BJ (cell line): ENCODE results near the gene OPCML. TPM values are rescaled to one million over a fixed set of nuclear protein-coding genes. Genes with fewer than 3 reads are reported as not detected.

Experiments
- CTCF ChIA-PET: fragments of 350-600 bp; formaldehyde crosslinking; extraction: SDS; loops from one replicate; lab custom pipeline; 2021; ENCODE audit warnings: antibody characterized with exemption, inconsistent platforms; lab: Yijun Ruan, JAX
- POLR2A ChIA-PET: fragments of 300-600 bp; sonication (Branson Sonifier 250); formaldehyde crosslinking; extraction: SDS; loops from one replicate; lab custom pipeline; 2021; ENCODE audit warnings: antibody characterized with exemption; lab: Charles Lee
- DNase-seq: peaks from one replicate; pipeline ENCODE4 v3.0.0-alpha.2; 2011; ENCODE audit warnings: low read depth
- H3K27me3 ChIP-seq: 2 replicates; pipeline ENCODE4 v1.6.0; 2011; ENCODE audit warnings: low read length; ENCODE audit not compliant: control insufficient read depth, insufficient read depth
- H3K36me3 ChIP-seq: 2 replicates; pipeline ENCODE4 v1.5.1; 2011; ENCODE audit warnings: low read length; ENCODE audit not compliant: control insufficient read depth, insufficient read depth
- H3K4me3 ChIP-seq: 2 replicates; pipeline ENCODE4 v1.5.1; 2011; ENCODE audit warnings: low read depth, mild to moderate bottlenecking, control low read depth, low read length
- polyA plus RNA-seq: library from polyadenylated mRNA; depleted of rRNA; stranded (reverse); fragments of >200 nt; gene quantifications from 2 replicates; pipeline ENCODE4 v1.2.3, GENCODE V29; 2011
- TF ChIP-seq, protein P1 (sequence below): IDR thresholded peaks from 2 replicates; pipeline ENCODE4 v1.5.1; 2011; ENCODE audit warnings: low read depth, mild to moderate bottlenecking, control low read depth, inconsistent platforms, low read length, moderate library complexity; ENCODE audit not compliant: insufficient read depth

Gene OPCML
- polyA plus RNA-seq, 1 experiment = 2.0 TPM

- Histone ChIP-seq H3K36me3 (no peaks in the 10 kb centered on the region), H3K4me3 (no peak overlapping the region), H3K27me3 (no peaks in the 10 kb centered on the region)
- no peak for DNase-seq
- ChIA-PET CTCF (no interaction called here), POLR2A (no interaction called here)
- TF ChIP-seq, protein P1, sequence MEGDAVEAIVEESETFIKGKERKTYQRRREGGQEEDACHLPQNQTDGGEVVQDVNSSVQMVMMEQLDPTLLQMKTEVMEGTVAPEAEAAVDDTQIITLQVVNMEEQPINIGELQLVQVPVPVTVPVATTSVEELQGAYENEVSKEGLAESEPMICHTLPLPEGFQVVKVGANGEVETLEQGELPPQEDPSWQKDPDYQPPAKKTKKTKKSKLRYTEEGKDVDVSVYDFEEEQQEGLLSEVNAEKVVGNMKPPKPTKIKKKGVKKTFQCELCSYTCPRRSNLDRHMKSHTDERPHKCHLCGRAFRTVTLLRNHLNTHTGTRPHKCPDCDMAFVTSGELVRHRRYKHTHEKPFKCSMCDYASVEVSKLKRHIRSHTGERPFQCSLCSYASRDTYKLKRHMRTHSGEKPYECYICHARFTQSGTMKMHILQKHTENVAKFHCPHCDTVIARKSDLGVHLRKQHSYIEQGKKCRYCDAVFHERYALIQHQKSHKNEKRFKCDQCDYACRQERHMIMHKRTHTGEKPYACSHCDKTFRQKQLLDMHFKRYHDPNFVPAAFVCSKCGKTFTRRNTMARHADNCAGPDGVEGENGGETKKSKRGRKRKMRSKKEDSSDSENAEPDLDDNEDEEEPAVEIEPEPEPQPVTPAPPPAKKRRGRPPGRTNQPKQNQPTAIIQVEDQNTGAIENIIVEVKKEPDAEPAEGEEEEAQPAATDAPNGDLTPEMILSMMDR = no peak
Measured at GRCh38 chr11:132540581-132540980, 991.7 kb downstream of the OPCML start.

GRCh38 chr11:132539590-132540368 is 992.5 kb downstream of the OPCML start:
- Histone ChIP-seq H3K27me3 (no peaks in the 10 kb centered on the region), H3K36me3 (no peaks in the 10 kb centered on the region), H3K4me3 (no peak overlapping the region)
- DNase-seq = no peak
- TF ChIP-seq, protein P1 = no peak
- POLR2A ChIA-PET = no interaction called here
- CTCF ChIA-PET = no interaction called here

DNA sequence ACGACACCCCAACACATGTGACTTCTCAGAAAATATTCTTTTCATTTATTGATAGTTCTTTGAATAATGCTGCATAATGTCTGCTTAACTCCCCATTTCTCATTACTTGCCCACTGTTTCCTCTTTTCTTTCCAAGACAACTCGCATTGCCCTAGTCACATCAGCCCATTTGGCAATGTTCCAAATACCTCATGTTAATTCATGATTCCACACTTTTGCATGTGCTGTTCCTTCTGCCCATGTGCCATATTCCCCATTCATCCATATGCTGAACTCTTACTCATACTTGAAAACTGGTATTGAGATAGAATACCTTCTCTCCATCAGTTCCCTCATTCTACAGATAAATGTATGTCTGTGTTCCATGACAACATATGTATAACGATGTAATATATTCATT is 993.7 kb downstream of the OPCML start:
- ChIA-PET CTCF (no interaction called here), POLR2A (no interaction called here)
- H3K27me3 ChIP-seq = no peaks in the 10 kb centered on the region
- TF ChIP-seq, protein P1 = no peak
- no peak overlapping the region for H3K4me3 ChIP-seq
- DNase-seq = no peak
- no peaks in the 10 kb centered on the region for H3K36me3 ChIP-seq

- DNase-seq = no peak
- no peaks in the 10 kb centered on the region for H3K36me3 ChIP-seq
- ChIA-PET CTCF (no interaction called here), POLR2A (no interaction called here)
- H3K27me3 ChIP-seq = no peaks in the 10 kb centered on the region
- H3K4me3 ChIP-seq = no peak overlapping the region
- TF ChIP-seq, protein P1 = no peak
Measured at GRCh38 chr11:132535830-132536229, 996.5 kb downstream of the OPCML start.

GRCh38 chr11:132531921-132532320 is 1000.4 kb downstream of the OPCML start:
- no peaks in the 10 kb centered on the region for H3K27me3 ChIP-seq
- CTCF ChIA-PET = interaction anchor here (0.9 to 1.3 kb wide), 2 partner anchors 12 to 27 kb away, joined by 3 to 5 read pairs; no protein-coding TSS in a partner anchor
- TF ChIP-seq, protein P1 = no peak
- H3K4me3 ChIP-seq = no peak overlapping the region
- no peaks in the 10 kb centered on the region for H3K36me3 ChIP-seq
- DNase-seq = no peak
- POLR2A ChIA-PET = interaction anchor here (0.6 kb wide), 1 partner anchor 311 kb away, joined by 4 read pairs; no protein-coding TSS in a partner anchor
